ENCODE measurements around the gene FBN1.

- no peak for TF ChIP-seq ZNF219 (CRISPR knock-in tag; IDR thresholded peaks at IDR 0.05; ENCODE audit: borderline replicate concordance)
- TF ChIP-seq ATF2 (CRISPR knock-in tag; IDR thresholded peaks at IDR 0.05; ENCODE audit: borderline replicate concordance, low read depth), result no peak
- no peak for TF ChIP-seq NFE2L1 (CRISPR knock-in tag; IDR thresholded peaks at IDR 0.05)
- no peak for TF ChIP-seq CTCF (IDR thresholded peaks at IDR 0.05)
- TF ChIP-seq ARID4B (CRISPR knock-in tag; IDR thresholded peaks at IDR 0.05; ENCODE audit: borderline replicate concordance), result no peak
- TF ChIP-seq NR1H2 (CRISPR knock-in tag; IDR thresholded peaks at IDR 0.05), result no peak
Observed at GRCh38 chr15:48465410-48465809, 180.1 kb downstream of the FBN1 start.

Data from WTC11 (cell line).